ENCODE data around the gene URAD.

URAD gene

DNA sequence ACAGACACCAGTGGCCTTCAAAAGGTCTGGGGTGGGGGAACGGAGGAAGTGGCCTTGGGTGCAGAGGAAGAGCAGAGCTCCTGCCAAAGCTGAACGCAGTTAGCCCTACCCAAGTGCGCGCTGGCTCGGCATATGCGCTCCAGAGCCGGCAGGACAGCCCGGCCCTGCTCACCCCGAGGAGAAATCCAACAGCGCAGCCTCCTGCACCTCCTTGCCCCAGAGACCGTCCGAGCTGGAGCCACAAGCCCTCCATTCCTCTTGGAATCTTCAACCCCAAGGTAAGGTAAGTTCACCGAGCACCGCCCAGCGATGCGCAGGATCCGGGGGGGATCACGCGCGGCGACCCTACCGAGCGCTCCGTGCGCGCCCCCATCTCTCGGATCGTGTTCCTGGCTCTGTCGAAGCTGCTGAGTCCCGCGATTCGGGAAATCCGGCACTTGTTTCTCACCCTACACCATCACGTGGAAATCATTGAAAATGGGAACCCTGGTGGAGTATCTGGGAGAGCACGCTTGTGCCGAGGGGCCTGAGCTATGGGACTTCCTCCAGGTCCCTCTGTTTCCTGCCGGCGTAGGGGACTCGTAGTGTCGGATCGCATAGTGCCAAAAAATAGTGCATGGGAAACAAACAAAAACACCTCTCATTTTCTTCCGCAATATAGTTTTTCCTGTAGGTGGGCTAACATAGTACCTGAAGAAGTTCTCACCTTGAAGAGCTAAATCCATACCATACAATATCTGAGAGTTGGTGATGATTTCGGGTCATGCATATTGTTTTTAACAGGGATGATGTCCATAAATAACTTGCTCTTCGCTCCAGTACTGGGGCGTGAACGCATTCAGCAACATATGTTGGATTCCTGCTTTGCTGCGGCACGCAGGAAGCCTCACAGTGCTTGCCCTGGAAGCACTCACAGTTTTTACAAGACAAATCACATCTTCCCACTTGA, 59.4 kb downstream of the URAD start:
- no peak overlapping the region for H3K4me3 ChIP-seq (ENCODE audit: low read depth, low read length)
- no peak for DNase-seq (ENCODE audit: low read depth)
- no peak for TF ChIP-seq MYC (IDR thresholded peaks at IDR 0.05; ENCODE audit: low read depth, low read length)
- TF ChIP-seq, protein P1, sequence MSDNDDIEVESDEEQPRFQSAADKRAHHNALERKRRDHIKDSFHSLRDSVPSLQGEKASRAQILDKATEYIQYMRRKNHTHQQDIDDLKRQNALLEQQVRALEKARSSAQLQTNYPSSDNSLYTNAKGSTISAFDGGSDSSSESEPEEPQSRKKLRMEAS (IDR thresholded peaks at IDR 0.05; ENCODE audit: low read depth, low read length): no peak
- TF ChIP-seq, protein P2, sequence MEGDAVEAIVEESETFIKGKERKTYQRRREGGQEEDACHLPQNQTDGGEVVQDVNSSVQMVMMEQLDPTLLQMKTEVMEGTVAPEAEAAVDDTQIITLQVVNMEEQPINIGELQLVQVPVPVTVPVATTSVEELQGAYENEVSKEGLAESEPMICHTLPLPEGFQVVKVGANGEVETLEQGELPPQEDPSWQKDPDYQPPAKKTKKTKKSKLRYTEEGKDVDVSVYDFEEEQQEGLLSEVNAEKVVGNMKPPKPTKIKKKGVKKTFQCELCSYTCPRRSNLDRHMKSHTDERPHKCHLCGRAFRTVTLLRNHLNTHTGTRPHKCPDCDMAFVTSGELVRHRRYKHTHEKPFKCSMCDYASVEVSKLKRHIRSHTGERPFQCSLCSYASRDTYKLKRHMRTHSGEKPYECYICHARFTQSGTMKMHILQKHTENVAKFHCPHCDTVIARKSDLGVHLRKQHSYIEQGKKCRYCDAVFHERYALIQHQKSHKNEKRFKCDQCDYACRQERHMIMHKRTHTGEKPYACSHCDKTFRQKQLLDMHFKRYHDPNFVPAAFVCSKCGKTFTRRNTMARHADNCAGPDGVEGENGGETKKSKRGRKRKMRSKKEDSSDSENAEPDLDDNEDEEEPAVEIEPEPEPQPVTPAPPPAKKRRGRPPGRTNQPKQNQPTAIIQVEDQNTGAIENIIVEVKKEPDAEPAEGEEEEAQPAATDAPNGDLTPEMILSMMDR (IDR thresholded peaks at IDR 0.05; ENCODE audit: low read depth, low read length): no peak
- TF ChIP-seq POLR2A (IDR thresholded peaks at IDR 0.05; ENCODE audit: extremely low read depth, insufficient read length): no peak

DNA sequence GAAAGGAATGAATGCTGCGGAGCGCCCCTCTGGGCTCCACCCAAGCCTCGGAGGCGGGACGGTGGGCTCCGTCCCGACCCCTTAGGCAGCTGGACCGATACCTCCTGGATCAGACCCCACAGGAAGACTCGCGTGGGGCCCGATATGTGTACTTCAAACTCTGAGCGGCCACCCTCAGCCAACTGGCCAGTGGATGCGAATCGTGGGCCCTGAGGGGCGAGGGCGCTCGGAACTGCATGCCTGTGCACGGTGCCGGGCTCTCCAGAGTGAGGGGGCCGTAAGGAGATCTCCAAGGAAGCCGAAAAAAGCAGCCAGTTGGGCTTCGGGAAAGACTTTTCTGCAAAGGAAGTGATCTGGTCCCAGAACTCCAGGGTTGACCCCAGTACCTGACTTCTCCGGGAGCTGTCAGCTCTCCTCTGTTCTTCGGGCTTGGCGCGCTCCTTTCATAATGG, 60.1 kb downstream of the URAD start:
- DNase-seq (ENCODE audit: low read depth): no peak
- TF ChIP-seq MYC (IDR thresholded peaks at IDR 0.05; ENCODE audit: low read depth, low read length) (no peak), POLR2A (IDR thresholded peaks at IDR 0.05; ENCODE audit: extremely low read depth, insufficient read length) (no peak)
- TF ChIP-seq, protein P1 (IDR thresholded peaks at IDR 0.05; ENCODE audit: low read depth, low read length): no peak
- TF ChIP-seq, protein P2 (IDR thresholded peaks at IDR 0.05; ENCODE audit: low read depth, low read length): no peak
- H3K4me3 ChIP-seq (ENCODE audit: low read depth, low read length): no peak overlapping the region

All from NB4 (cell line).